PC-9 (cell line): ENCODE results near the gene CAPZB.

ENCODE experiments used
- CTCF ChIP-seq: fragments of 200-600 bp; sonication (generic); conservative IDR thresholded peaks from 2 replicates; pipeline ENCODE4 v1.6.1; 2017; ENCODE audit warnings: mixed run types, antibody characterized with exemption, mild to moderate bottlenecking, moderate library complexity
- EZH2 ChIP-seq: fragments of 200-600 bp; sonication (generic); IDR thresholded peaks from 2 replicates; pipeline ENCODE4 v1.8.0; 2017; ENCODE audit warnings: antibody characterized with exemption, low read depth

GRCh38 chr1:19312782-19313635 is 172.3 kb downstream of the CAPZB start:
- TF ChIP-seq CTCF (no peak), EZH2 (no peak)
